NK-92 (cell line): ENCODE measurements around the gene SSBP4.
"Not testable (repeated sequence)": the region's sequence is repeated elsewhere in the genome, so short reads cannot be mapped to it uniquely, and the experiment has no call there.

Experiments used
- DNase-seq: peaks from one replicate; lab custom pipeline; 2025; ENCODE audit not compliant: unreplicated experiment; lab: John Stamatoyannopoulos, UW

SSBP4 gene

DNA sequence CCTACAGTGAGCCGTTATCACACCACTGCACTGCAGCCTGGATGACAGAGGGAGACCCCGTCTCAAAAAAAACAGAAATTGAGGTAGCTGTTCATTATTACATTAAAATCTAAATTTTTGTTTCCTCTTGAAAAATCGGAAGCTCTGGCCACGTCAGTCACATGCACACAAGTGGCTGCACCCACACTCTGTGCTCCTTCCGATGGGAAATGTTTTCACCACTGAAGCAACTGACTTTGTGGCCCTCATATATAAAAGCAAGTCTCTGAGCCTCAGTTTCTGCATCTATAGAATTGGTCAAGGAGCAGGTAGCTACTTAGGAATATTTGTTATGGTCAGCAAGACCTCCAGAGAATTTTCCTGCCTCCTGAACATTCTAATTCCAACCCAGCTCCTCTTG lies 26.3 kb upstream of the SSBP4 start:
- DNase-seq = no peak

DNA sequence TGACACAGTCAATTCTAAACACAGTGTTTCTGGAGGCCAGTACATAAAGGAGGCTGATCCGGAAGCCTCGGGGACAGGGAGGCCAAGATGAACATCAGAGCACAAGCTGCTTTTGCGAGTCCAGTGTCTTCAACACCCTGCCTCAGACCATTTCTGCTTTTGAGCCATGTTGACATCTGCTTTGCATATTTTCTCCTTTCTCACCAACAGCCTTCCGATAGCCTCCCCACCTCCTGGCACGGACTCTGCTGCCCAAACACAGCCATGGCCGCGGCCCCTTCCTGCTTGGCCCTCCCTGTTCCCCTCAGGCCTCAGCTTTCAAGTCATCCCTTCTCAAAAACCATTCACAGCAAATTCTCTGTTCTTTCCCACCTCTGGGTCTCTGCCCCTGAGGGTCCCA lies 25.4 kb upstream of the SSBP4 start:
- DNase-seq = no peak

GRCh38 chr19:18396471-18397241 lies 22.5 kb upstream of the SSBP4 start:
- no peak for DNase-seq

GRCh38 chr19:18397242-18398202 lies 21.7 kb upstream of the SSBP4 start, which contains the start of gene LRRC25:
Gene LRRC25 (minus strand): TSS chr19:18397622. CDS start chr19:18396963, 659 bp downstream.
- no peak for DNase-seq

DNA sequence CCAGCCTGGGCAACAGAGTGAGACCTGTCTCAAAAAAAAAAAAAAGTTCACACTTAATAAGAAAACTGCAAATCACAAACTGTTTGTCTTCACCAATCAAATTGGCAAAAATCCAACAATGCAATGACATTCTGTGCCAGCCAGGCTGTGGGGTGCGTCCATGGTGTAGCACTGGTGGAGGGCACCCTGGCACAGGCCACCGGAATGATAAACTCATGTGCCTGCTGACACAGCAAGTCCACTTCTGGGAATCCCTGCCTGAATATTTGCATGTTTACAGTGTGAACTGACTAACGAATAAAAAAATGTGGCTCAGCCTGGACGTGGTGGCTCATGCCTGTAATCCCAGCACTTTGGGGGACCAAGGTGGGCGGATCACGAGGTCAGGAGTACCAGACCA lies 20.2 kb upstream of the SSBP4 start:
- DNase-seq = no peak

DNA sequence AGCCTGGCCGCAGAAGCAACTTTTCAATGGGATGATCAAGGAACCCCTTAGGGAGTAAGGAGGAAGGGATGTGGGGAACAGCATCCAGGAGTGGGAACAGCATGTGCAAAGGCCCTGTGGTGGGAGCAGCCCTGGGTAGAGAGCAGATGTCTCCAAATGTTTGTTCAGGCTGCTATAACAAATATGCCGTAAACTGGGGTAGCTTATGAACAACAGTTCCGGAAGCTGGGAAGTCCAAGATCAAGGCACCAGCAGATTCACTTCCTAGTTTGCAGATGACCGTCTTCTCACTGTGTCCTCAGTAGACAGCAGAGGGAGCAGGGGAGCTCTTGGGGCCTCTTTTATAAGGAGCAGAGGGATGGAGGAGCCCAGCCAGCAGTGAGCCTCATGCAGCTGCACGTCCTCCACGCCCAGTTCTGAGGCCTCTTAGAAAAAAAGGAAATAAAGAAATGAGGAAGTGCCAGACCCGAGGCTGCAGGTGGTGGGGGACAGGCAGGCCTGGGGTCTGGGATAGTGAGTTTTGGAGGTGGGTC lies 17.6 kb upstream of the SSBP4 start:
- no peak for DNase-seq

GRCh38 chr19:18402455-18403248 lies 16.5 kb upstream of the SSBP4 start:
- DNase-seq = not testable (repeated sequence)

GRCh38 chr19:18405754-18406153 lies 13.4 kb upstream of the SSBP4 start:
- not testable (repeated sequence) for DNase-seq

GRCh38 chr19:18406749-18407148 lies 12.4 kb upstream of the SSBP4 start:
- no peak for DNase-seq

- no peak for DNase-seq
Measured at GRCh38 chr19:18408053-18408476, 11.1 kb upstream of the SSBP4 start.

- no peak for DNase-seq
Measured at GRCh38 chr19:18412610-18413239, 6.5 kb upstream of the SSBP4 start.

- DNase-seq = no peak
Measured at GRCh38 chr19:18414504-18415177, 4.6 kb upstream of the SSBP4 start.

DNA sequence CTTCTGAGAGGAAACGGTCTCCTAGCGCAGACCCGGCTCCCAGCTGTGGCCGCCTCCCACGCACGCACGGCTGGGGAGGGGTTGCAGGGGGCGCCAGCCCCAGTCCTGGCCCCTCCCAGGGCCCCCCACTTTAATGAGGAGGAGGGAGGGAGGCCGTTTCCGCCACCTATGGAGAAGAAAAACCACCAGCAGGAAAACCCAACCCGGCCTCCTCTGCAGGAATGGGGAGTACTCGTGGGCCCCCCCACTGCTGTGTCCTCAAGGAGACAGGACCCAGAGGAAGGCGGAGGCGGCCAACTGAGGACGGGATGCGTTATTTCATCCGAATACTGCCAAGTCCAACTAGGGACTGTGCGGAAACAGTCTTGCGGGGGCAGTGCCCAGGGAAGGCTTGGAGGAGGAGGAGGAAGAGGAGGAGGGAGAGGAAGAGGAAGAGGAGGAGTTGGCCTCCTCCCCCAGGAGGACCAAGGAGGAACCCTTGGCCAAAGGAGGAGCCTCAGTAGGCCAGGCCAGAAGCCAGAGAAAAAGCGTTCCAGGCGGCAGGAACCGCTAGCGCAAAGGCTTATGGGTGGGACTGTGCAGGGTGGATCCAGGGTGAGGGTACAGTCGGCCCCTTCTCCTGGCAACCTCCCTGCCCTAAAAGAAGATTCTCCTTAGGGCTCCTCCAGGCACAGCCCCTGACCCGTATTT lies 3.9 kb upstream of the SSBP4 start:
- no peak for DNase-seq

DNA sequence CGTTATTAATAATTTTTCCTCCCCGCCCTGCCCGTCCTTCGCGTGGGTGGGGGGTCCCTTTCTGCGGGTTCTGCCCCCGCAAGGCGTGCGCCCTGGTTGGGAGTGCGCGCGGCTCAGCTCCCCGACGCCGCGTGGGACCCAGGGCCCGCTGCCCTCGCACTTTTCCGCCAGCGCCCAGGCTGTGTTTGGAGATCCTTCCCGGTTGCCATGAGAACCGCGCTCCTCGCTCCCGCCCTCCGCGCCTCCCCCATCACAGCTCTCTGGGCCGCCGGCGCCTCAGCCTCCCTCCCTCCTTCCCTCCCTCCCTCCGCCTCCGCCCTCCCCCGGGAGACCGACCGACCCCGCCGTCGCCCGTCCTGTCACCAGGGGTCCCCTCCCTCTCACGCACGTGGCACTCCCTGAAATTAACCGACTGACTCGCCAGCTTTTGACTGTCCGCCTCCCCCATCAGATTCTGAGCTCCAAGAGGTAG lies 2.4 kb upstream of the SSBP4 start:
- no peak for DNase-seq

DNA sequence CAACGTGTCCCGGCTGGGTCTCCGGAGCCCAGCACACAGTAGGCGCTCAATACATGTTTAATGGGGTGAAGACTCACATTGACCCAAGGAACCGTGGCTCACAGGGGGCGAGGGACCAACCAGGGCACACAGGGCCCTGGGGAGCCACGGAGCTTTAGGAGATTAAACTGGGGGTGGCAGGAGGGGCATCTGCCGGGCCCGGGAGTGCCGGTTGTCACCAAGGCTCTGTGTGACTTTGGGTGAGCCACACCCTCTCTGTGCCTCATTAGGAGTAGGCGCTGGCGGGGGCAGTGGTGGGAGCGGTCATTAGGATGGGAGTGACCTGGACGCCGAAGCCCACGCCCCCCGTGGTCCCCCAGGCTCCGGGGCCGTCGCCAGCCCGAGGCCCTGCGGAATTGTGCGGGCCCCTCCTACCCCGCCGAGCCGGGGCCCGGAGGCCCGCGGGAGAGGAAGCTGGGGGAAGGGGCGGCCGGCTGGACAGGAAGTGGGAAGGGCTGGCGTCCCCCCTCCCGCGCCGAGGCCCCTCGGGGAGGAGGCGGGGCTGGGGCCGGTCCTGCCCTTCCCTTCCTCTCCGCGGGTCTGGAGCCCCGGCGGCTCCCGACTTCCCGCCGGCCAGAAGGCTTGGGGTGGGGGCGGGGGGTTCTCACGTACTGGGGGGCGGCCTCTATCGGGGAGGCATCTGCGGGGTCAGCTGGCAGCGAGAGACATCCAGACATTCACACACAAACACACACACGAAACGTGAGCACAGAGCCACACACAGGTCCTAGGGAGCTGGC lies 1.8 kb upstream of the SSBP4 start:
- DNase-seq = no peak

DNA sequence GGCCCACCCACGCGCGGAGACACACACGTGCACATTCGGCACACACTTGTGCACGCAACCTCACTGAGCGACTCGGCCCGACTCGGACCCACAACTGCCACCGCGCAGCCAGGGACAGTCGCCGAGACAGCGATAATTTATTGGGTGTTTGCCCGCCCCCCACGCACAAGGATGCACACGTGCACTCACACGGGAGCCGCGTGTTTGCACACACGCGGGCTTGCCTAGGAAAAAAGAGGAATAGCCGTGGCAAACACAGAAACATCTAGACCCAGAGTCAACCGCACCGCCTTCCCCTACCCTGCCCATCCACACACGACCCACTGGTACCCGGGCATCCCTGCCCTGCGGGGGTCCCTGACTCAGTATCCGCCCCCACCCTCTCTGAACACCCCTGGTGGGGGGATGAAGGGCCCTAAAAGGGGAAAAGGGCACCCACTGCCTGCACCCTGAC lies 1.1 kb upstream of the SSBP4 start:
- no peak for DNase-seq

DNA sequence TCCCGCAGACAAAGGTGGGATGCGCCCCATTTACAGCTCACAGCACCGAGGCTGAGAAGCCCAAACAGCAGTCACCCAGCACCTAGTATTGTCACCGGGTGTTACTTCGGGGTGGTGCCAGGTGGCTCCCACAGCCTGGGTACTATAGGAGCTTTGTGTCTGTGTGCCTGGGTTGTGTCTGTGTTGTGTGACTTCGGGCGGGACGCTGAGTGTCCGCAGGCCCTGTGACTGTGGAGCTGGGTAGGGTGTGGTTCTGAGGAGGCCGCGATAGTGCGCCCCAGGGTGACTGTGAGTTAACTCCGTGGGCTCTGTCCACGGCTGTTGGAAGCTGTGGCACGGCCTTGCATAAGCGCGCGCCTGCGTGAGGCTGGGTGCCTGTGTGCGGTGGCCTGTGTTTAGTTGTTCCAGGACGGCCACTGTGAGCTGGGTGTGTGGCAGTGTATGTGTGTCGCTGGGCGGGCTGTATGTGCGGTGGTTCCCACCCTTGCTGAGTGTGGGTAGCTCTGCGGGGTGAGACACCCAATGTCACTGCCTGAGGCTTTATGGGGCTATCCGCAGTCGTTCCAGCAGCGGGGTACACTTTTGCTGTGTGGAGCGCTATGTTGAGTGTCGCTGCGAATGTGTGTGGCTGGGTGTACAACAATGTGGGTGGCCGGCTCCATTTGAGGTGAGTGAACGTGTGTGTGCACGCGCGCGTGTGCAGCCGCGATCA lies 559 bp upstream of the SSBP4 start:
- DNase-seq = no peak
